ENCODE data around the gene GPR61. TPM values are rescaled to one million over a fixed set of nuclear protein-coding genes. Genes with fewer than 3 reads are reported as not detected.

GPR61 gene
- total and polyA plus RNA-seq, 9 of the 15 experiments (the other 6 are each of a cell fraction or from before 2014, with no cell fraction given) = 0.04 to 1.1 (median 0.25) TPM; not detected in 4

DNA sequence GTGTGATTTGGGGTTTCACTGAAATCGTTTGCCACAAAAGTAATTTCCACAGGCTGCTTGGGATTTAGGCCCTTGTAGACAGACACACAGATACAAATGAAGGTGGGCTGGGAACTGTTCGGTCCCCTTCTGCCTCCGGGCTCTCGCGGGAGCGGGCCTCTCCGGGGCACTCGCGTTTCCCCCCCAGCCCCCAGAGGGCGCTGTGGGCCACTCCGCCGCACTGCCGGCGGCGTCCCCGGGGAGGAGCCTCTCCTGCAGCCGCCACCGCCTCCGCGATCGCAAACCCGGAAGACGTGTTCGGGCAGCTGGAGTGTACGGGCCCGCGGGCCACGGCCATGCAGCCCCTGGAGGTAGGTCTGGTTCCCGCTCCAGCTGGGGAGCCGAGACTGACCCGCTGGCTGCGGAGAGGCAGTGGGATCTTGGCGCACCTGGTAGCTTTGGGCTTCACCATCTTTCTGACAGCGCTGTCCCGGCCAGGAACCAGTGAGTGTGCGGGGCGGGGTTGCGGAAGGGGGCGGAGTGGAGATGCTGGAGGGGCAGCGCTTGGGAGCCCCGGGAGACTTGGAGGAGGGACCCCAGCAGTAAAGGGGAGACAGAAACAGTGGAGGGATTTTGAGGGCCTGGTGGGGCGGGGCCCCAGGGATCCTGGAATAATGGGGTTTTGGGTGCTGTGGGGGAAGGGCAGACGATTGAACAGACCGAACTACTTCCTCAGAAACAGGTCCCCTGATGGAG lies 45.7 kb upstream of the GPR61 start, which contains the start of gene CYB561D1 (continued):
- TF ChIP-seq, protein P1, sequence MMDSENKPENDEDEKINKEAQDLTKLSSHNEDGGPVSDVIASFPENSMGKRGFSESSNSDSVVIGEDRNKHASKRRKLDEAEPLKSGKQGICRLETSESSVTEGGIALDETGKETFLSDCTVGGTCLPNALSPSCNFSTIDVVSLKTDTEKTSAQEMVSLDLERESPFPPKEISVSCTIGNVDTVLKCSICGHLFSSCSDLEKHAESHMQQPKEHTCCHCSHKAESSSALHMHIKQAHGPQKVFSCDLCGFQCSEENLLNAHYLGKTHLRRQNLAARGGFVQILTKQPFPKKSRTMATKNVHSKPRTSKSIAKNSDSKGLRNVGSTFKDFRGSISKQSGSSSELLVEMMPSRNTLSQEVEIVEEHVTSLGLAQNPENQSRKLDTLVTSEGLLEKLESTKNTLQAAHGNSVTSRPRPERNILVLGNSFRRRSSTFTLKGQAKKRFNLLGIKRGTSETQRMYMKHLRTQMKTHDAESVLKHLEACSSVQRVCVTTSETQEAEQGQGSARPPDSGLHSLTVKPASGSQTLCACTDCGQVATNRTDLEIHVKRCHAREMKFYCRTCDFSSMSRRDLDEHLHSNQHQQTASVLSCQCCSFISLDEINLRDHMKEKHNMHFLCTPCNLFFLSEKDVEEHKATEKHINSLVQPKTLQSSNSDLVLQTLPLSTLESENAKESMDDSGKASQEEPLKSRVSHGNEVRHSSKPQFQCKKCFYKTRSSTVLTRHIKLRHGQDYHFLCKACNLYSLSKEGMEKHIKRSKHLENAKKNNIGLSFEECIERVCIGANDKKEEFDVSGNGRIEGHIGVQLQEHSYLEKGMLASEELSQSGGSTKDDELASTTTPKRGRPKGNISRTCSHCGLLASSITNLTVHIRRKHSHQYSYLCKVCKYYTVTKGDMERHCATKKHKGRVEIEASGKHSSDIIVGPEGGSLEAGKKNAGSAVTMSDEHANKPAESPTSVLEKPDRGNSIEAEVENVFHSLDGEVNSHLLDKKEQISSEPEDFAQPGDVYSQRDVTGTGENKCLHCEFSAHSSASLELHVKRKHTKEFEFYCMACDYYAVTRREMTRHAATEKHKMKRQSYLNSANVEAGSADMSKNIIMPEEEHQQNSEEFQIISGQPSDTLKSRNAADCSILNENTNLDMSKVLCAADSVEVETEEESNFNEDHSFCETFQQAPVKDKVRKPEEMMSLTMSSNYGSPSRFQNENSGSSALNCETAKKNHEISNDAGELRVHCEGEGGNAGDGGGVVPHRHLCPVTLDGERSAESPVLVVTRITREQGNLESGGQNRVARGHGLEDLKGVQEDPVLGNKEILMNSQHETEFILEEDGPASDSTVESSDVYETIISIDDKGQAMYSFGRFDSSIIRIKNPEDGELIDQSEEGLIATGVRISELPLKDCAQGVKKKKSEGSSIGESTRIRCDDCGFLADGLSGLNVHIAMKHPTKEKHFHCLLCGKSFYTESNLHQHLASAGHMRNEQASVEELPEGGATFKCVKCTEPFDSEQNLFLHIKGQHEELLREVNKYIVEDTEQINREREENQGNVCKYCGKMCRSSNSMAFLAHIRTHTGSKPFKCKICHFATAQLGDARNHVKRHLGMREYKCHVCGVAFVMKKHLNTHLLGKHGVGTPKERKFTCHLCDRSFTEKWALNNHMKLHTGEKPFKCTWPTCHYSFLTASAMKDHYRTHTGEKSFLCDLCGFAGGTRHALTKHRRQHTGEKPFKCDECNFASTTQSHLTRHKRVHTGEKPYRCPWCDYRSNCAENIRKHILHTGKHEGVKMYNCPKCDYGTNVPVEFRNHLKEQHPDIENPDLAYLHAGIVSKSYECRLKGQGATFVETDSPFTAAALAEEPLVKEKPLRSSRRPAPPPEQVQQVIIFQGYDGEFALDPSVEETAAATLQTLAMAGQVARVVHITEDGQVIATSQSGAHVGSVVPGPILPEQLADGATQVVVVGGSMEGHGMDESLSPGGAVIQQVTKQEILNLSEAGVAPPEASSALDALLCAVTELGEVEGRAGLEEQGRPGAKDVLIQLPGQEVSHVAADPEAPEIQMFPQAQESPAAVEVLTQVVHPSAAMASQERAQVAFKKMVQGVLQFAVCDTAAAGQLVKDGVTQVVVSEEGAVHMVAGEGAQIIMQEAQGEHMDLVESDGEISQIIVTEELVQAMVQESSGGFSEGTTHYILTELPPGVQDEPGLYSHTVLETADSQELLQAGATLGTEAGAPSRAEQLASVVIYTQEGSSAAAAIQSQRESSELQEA (IDR thresholded peaks at IDR 0.05; ENCODE audit: low read depth) = no peak
- TF ChIP-seq ZNF134 (CRISPR knock-in tag; conservative IDR thresholded peaks at IDR 0.05) (no peak), KAT7 (CRISPR knock-in tag; IDR thresholded peaks at IDR 0.05; ENCODE audit: borderline replicate concordance) (no peak), TAF7 (tag; IDR thresholded peaks at IDR 0.05) (peak; percentile 35; the same call in 1 of the 2 replicates), BHLHE40 (IDR thresholded peaks at IDR 0.05; ENCODE audit: low read length) (no peak), ZNF79 (CRISPR knock-in tag; IDR thresholded peaks at IDR 0.05; ENCODE audit: low read depth) (no peak), SIN3A (IDR thresholded peaks at IDR 0.05; ENCODE audit: borderline replicate concordance in 2 of 2, control insufficient read depth in 1 of 2, low read depth in 2 of 2, low read length in 2 of 2) (peak; percentile 97 to 98; a peak in 3 of 4 replicates), RFX1 (IDR thresholded peaks at IDR 0.05) (no peak), RFX5 (IDR thresholded peaks at IDR 0.05; ENCODE audit: low read depth, low read length) (no peak), FOXK2 (conservative IDR thresholded peaks at IDR 0.05 in 1 of 2, IDR thresholded peaks at IDR 0.05 in 1 of 2; ENCODE audit: low read depth in 2 of 2) (peak; percentile 51 to 61; a peak in 1 of 4 replicates), RB1 (IDR thresholded peaks at IDR 0.05; ENCODE audit: low read depth) (peak; percentile 99), ZNF143 (CRISPR knock-in tag; IDR thresholded peaks at IDR 0.05) (no peak), TEAD4 (IDR thresholded peaks at IDR 0.05; ENCODE audit: low read length) (no peak), TEAD4 (CRISPR knock-in tag; IDR thresholded peaks at IDR 0.05; ENCODE audit: borderline replicate concordance) (no peak), ZNF699 (CRISPR knock-in tag; IDR thresholded peaks at IDR 0.05; ENCODE audit: insufficient replicate concordance) (no peak), BRD4 (IDR thresholded peaks at IDR 0.05) (no peak)
- TF ChIP-seq, protein P2, sequence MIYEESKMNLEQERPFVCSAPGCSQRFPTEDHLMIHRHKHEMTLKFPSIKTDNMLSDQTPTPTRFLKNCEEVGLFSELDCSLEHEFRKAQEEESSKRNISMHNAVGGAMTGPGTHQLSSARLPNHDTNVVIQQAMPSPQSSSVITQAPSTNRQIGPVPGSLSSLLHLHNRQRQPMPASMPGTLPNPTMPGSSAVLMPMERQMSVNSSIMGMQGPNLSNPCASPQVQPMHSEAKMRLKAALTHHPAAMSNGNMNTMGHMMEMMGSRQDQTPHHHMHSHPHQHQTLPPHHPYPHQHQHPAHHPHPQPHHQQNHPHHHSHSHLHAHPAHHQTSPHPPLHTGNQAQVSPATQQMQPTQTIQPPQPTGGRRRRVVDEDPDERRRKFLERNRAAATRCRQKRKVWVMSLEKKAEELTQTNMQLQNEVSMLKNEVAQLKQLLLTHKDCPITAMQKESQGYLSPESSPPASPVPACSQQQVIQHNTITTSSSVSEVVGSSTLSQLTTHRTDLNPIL (CRISPR knock-in tag; IDR thresholded peaks at IDR 0.05) = no peak

All from K562 (cell line).